T-helper 17 cell (primary cell): Measurements from ENCODE around the gene CDK17. TPM values are rescaled to one million over a fixed set of nuclear protein-coding genes. Genes with fewer than 3 reads are reported as not detected.
"Not testable (repeated sequence)": the region's sequence is repeated elsewhere in the genome, so short reads cannot be mapped to it uniquely, and the experiment has no call there.

Experiments
- ATAC-seq: fragments of 150-1000 bp; cut with Tn5 transposase; 2 replicates; pipeline ENCODE4 v1.10.0; 2021; ENCODE audit warnings: mild to moderate bottlenecking, moderate library complexity
- DNase-seq, 3 donors: peaks; one replicate each; pipeline versions ENCODE4 v3.0.0 to v3.0.0-alpha.2; 2020 to 2021
- H3K9me3 ChIP-seq: one replicate; pipeline ENCODE4 v1.7.0; 2013; ENCODE audit warnings: low read length, mild to moderate bottlenecking; ENCODE audit not compliant: control insufficient read depth, poor library complexity, severe bottlenecking
- H3K27ac Mint-ChIP-seq: one replicate; pipeline ENCODE4 v1.8.0; 2022; ENCODE audit warnings: mild to moderate bottlenecking, moderate library complexity, mixed read lengths
- H3K27me3 Mint-ChIP-seq: one replicate; pipeline ENCODE4 v1.8.0; 2022; ENCODE audit warnings: mixed read lengths
- H3K36me3 Mint-ChIP-seq: one replicate; pipeline ENCODE4 v1.8.0; 2022; ENCODE audit warnings: low read depth, mixed read lengths
- H3K4me1 Mint-ChIP-seq: one replicate; pipeline ENCODE4 v1.8.0; 2022; ENCODE audit warnings: mild to moderate bottlenecking, mixed read lengths
- H3K4me3 Mint-ChIP-seq: one replicate; pipeline ENCODE4 v1.8.0; 2022; ENCODE audit warnings: mild to moderate bottlenecking, moderate library complexity, mixed read lengths
- total RNA-seq, 4 donors: library from RNA in 2 of 4; stranded (reverse) in 2 of 4; gene quantifications; one replicate each; pipeline ENCODE4 v1.2.3 and lab custom pipeline; 2022 to 2026

CDK17 gene
- total RNA-seq, 2 donors from 2014 or later = 123 to 131 TPM

DNA sequence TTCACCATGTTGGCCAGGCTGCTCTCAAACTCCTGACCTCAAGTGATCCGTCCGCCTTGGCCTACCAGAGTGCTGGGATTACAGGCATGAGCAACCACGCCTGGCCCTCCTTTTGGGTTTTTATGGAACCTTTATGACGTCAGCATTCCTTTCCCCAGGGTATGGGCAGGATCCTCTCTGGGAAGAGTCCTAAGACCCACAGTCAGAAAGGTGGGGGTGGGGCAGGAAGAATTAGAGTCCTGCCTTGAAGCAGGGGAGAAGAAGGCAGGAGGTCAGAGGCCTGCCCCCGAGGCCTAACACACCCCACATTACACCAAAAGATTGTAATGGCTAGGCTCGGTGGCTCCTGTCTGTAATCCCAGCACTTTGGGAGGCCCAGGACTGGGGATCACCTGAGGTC, 30.8 kb upstream of the CDK17 start:
- ATAC-seq = no peak
- Mint-ChIP-seq H3K27ac (no peak overlapping the region), H3K4me3 (no peak overlapping the region), H3K4me1 (peaks cover 20% of the 10 kb centered on the region), H3K36me3 (no peaks in the 10 kb centered on the region), H3K27me3 (no peaks in the 10 kb centered on the region)
- DNase-seq = no peak
- H3K9me3 ChIP-seq = no peaks in the 10 kb centered on the region

DNA sequence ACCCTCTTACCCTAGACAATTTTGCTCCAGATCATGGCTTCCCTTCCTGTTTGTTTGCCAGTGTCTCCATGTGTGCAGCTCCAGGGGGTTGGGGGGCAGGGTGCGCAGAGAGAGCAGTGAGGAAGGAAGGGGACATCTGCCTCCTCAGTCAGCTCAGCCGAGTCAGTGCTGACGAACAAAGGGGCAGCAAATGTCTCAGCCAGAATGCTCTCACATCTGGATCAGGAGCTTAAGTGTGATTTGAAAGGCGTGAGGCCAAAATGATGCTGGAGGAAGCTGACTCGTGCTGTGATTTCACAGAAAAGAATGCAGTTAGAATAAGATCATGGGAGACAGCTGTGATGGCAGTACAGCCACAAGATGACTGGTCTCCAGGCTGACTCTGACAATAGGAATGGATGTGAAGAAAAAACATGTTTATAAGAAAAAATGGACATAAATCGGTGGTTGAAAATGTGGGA, 27.1 kb upstream of the CDK17 start:
- no peaks in the 10 kb centered on the region for H3K36me3 Mint-ChIP-seq
- no peaks in the 10 kb centered on the region for H3K9me3 ChIP-seq
- H3K27ac Mint-ChIP-seq = no peak overlapping the region
- DNase-seq (no peak), ATAC-seq (no peak)
- H3K4me3 Mint-ChIP-seq = no peak overlapping the region
- H3K27me3 Mint-ChIP-seq = no peaks in the 10 kb centered on the region
- peaks cover 16% of the 10 kb centered on the region for H3K4me1 Mint-ChIP-seq

DNA sequence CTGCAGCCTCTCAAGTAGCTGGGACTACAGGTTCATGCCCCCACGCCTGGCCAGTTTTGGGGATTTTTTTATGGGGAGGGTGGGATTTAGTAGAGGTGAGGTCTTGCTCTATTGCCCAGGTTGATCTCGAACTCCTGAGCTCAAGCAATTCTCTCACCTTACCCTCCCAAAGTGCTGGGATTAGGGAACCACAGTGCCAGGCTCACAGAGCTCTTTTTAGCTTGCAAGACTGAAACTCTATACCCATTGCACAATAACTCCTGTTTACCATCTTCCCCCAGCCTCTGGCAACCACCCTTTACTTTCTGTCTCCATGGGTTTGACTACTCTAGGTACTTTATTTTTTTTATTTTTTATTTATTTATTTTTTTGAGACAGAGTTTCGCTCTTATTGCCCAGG, 25.7 kb upstream of the CDK17 start:
- DNase-seq (no peak), ATAC-seq (no peak)
- Mint-ChIP-seq H3K27me3 (no peaks in the 10 kb centered on the region), H3K36me3 (no peaks in the 10 kb centered on the region), H3K27ac (no peak overlapping the region), H3K4me1 (peaks cover 22% of the 10 kb centered on the region), H3K4me3 (no peak overlapping the region)
- H3K9me3 ChIP-seq = no peaks in the 10 kb centered on the region

DNA sequence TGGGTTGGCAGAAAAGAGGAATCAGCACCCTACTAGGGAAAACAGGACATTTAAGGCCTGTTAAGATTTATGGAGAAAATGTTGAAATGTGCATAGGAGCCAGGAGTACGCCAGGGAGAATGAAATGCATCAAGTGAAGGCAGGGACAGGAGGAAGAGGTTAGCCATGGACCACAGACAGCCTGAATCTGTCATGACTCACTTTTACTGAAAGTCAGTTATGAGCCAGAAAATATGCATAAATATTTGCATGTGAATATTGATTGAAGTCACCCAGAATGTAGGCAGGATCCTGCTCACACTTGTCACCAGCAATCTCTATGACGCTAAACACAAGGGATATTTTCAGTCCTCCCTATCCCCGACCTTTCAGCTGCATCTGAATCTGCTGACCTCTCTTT, 25.1 kb upstream of the CDK17 start:
- Mint-ChIP-seq H3K4me1 (peaks cover 27% of the 10 kb centered on the region), H3K27ac (no peak overlapping the region), H3K36me3 (no peaks in the 10 kb centered on the region), H3K4me3 (no peak overlapping the region), H3K27me3 (no peaks in the 10 kb centered on the region)
- H3K9me3 ChIP-seq = no peaks in the 10 kb centered on the region
- no peak for DNase-seq
- no peak for ATAC-seq

DNA sequence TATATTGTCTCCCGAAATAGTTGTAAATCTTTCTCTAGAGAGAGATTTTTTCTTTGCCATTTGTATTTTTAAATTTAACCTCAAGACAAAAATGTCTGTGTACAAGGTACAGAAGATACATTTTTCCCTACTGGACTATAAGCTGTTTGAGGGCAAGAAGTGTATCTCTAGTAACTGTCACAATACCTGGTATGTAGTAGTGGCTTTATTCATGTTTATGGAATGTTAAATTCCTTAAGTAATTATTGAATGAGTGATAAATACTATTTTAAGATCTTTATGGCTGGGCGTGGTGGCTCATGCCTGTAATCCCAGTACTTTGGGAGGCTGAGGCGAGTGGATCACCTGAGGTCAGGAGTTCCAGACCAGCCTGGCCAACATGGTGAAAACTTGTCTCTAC, 24.4 kb upstream of the CDK17 start:
- Mint-ChIP-seq H3K36me3 (no peaks in the 10 kb centered on the region), H3K27ac (no peak overlapping the region), H3K27me3 (no peaks in the 10 kb centered on the region), H3K4me1 (peaks cover 27% of the 10 kb centered on the region), H3K4me3 (no peak overlapping the region)
- no peak for ATAC-seq
- DNase-seq = no peak
- H3K9me3 ChIP-seq = no peaks in the 10 kb centered on the region

DNA sequence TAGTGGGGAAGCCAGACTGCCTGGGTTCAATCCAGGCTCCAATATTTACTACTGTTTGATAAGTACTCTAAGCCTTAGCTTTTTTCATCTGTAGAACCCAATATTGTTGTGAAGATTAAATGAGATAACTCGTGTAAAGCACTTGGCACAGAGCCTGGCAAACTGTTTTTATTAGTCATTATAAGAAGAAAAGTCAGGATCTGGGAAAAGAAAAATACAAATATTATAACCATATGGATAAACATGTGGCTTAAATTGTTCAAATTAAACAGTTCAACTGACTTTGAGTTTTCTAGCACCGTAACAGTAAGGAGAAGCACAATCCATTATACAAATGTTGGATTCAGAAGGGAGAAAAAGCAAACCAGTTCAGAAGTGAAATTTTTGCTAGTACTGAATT, 22.0 kb upstream of the CDK17 start:
- H3K9me3 ChIP-seq = no peaks in the 10 kb centered on the region
- no peak overlapping the region for H3K27ac Mint-ChIP-seq
- H3K36me3 Mint-ChIP-seq = no peaks in the 10 kb centered on the region
- no peaks in the 10 kb centered on the region for H3K27me3 Mint-ChIP-seq
- ATAC-seq (no peak), DNase-seq (no peak)
- H3K4me1 Mint-ChIP-seq = peaks cover 17% of the 10 kb centered on the region
- no peak overlapping the region for H3K4me3 Mint-ChIP-seq

DNA sequence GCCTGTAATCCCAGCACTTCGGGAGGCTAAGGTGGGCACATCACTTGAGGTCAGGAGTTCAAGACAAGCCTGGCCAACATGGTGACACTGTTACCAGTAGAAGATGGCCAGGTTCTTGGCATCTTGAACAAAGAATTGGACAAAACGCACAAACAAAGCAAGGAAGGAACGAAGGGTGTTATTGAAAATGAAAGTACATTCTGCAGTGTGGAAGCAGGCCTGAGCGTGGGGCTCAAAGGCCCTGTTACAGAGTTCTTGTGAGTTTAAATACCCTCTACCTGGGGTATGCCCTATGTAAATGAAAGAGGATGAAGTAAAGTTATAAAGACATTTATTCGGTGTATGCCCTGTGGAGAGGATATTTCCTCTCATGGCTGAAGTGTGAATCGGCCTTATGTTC, 20.8 kb upstream of the CDK17 start:
- no peak for DNase-seq
- peak overlapping the region; percentile 87 for H3K4me3 Mint-ChIP-seq
- H3K9me3 ChIP-seq = no peaks in the 10 kb centered on the region
- no peaks in the 10 kb centered on the region for H3K27me3 Mint-ChIP-seq
- peak; percentile 73 for ATAC-seq
- peaks cover 20% of the 10 kb centered on the region for H3K4me1 Mint-ChIP-seq
- no peaks in the 10 kb centered on the region for H3K36me3 Mint-ChIP-seq
- H3K27ac Mint-ChIP-seq = peak overlapping the region; percentile 95

DNA sequence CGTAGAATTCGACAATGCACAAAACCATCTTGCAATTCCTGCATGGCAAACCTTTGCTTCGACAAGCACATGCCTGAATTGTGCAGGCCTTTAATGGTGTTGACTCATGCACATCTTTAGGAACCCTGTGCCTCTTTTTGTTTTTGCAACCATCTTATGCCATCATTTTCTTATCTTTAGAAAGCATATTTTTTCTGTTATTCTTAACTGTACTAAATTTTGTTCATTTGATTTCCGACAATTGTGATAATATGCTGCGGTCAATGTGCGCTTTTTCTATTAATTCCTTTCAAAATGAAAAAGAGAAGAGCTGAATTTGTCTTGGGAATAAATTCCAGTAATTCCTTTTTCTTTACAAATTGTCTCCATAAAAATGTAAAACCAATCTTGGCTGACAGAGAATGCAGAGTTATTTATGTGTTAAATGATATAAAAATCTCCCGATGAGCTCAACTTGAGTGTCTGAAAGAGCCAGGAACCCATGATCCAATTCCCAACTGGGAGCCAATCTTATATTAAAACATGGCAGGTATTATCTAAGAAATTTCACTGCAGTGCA, 20.1 kb upstream of the CDK17 start:
- Mint-ChIP-seq H3K36me3 (no peaks in the 10 kb centered on the region), H3K4me1 (peaks cover 20% of the 10 kb centered on the region)

DNA sequence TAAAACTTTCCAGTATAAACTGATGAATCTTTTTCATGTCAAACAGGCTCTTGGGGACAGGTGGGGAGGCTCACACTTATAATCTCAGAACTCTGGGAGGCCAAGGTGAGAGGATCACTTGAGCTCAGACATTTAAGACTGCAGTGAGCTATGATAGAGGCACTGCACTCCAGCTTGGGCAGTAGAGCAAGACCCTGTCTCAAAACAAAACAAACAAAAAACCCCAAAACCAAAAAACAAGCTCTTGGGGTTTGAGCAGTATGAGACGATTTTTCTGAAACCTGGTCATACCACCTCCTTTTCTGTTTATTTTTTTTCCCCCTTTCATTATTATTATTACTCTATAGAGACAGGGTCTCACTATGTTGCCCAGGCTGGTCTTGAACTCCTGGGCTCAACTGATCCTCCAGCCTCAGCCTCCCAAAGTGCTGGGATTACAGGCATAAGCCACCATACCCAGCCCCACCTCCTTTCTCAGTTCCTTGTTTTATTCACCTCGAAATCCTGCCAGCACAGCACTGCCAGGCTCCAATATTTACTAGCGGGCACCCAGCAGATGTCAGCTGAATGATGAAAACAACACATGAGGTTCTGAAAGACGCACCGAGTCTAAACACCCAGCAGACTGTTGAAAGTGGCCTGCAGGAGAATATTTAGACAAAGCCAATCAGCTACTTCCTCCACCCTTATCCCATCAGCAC, 19.5 kb upstream of the CDK17 start:
- H3K27ac Mint-ChIP-seq = no peak overlapping the region
- ATAC-seq = no peak
- no peak overlapping the region for H3K4me3 Mint-ChIP-seq

More for the DNA sequence above, 20.1 kb upstream of the CDK17 start:
- H3K4me3 Mint-ChIP-seq = no peak overlapping the region
- no peak for DNase-seq
- no peaks in the 10 kb centered on the region for H3K9me3 ChIP-seq
- no peaks in the 10 kb centered on the region for H3K27me3 Mint-ChIP-seq
- no peak for ATAC-seq
- H3K27ac Mint-ChIP-seq = peak overlapping the region; percentile 95

DNA sequence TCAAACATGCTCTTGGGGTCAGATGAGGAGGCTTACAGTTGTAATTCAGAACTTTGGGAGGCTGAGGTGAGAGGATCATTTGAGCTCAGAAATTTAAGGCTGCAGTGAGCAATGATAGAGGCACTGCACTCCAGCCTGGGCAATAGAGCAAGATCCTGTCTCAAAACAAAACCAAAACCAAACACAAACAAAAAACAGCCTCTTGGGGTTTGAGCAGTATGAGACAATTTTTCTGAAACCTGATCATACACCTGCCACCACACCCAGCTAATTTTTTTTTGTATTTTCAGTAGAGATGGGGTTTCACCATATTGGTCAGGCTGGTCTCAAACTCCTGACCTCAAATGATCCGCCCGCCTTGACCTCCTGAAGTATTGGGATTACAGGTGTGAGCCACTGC, 17.4 kb upstream of the CDK17 start:
- not testable (repeated sequence) for ATAC-seq, H3K36me3 Mint-ChIP-seq, H3K9me3 ChIP-seq, H3K27me3 Mint-ChIP-seq, DNase-seq, H3K4me3 Mint-ChIP-seq
- H3K27ac Mint-ChIP-seq = peak overlapping the region; percentile 6
- peaks cover 18% of the 10 kb centered on the region for H3K4me1 Mint-ChIP-seq

More for the DNA sequence above, 19.5 kb upstream of the CDK17 start:
- H3K27me3 Mint-ChIP-seq = no peaks in the 10 kb centered on the region
- H3K36me3 Mint-ChIP-seq = no peaks in the 10 kb centered on the region
- H3K9me3 ChIP-seq = no peaks in the 10 kb centered on the region
- no peak for DNase-seq
- H3K4me1 Mint-ChIP-seq = peaks cover 16% of the 10 kb centered on the region

DNA sequence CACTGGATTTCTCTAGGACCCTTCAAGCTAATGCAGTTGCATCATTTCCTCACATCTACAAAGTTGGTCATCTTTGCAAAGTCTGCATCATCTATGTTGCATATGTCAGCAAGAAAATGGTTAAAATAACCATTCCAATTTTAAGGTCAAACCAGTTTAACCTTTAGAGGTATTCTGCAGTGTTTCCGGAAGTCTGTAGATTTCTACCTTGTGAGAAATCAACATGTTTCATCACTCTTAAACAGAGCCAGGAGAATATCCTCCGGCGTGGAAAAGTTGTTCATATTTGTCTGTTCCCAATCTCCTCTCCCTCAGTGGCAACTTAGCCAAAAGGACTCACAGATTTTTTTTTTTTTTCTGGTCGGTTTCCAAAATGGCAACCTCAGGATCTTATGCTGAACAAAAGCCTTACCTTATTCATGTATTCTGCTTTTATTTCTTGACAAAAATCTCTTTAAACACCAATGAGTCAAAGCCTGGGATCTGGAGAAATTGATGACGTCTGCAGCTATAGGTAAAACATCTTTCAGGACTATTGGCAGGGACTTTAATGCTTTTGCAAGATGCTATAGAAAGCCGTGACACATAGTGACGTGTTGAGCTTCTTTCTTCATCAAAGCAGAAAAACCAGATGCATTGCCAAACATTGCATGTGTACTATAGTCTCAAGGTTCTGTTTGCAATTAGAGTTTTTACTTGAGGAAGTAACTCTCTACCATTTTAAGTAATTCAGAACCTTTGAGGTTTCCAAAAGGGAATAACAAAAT, 16.0 kb upstream of the CDK17 start:
- no peak for DNase-seq
- H3K27ac Mint-ChIP-seq = no peak overlapping the region
- no peak for ATAC-seq
- peaks cover 13% of the 10 kb centered on the region for H3K4me1 Mint-ChIP-seq
- H3K27me3 Mint-ChIP-seq = no peaks in the 10 kb centered on the region
- no peaks in the 10 kb centered on the region for H3K9me3 ChIP-seq
- H3K4me3 Mint-ChIP-seq = no peak overlapping the region
- peaks cover 2% of the 10 kb centered on the region for H3K36me3 Mint-ChIP-seq

DNA sequence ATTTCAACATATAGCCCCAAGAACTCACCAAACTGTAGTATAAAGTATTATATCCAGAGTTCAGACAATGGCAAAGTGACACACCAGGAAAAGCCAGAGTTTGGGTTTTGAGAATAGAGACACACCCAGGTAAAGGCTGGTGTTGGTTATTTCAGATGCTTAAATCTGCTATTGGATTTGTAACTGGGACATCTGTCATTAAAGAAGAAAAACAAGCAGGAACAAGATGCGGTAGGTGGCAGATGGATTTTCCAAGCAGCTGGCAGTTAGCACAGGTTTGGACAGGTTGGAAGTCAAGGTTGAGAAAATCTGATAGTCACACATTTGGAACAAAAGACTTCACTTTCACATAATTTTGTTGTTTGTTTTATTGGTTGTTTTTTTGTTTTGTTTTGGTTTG, 14.4 kb upstream of the CDK17 start:
- ATAC-seq (no peak), DNase-seq (no peak)
- H3K4me1 Mint-ChIP-seq = peaks cover 11% of the 10 kb centered on the region
- no peak overlapping the region for H3K4me3 Mint-ChIP-seq
- no peak overlapping the region for H3K27ac Mint-ChIP-seq
- peaks cover 2% of the 10 kb centered on the region for H3K36me3 Mint-ChIP-seq
- no peaks in the 10 kb centered on the region for H3K9me3 ChIP-seq
- H3K27me3 Mint-ChIP-seq = no peaks in the 10 kb centered on the region

DNA sequence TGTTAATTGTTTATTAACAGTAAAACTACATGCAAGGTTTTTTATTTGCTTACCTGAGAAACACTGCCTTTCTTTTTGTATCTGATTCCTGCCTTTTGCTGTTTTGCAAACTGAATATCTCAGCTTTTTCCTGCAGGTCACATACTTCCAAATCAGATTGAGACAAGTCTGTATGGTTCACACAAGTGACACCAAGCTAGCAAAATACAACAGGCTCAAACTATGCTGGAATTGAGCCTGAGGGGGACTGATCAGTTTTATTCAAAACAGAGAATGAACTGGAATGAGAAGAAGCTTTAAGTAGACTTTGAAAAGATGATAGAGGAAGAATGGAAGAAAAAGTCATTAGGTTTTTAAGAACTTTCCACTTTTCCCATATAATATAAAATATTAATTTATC, 12.2 kb upstream of the CDK17 start:
- H3K9me3 ChIP-seq = no peaks in the 10 kb centered on the region
- Mint-ChIP-seq H3K27me3 (no peaks in the 10 kb centered on the region), H3K4me3 (no peak overlapping the region), H3K4me1 (peaks cover 14% of the 10 kb centered on the region), H3K36me3 (peaks cover 2% of the 10 kb centered on the region), H3K27ac (no peak overlapping the region)
- ATAC-seq = no peak
- no peak for DNase-seq
